ENCODE results near the gene DIDO1.

Gene DIDO1

DNA sequence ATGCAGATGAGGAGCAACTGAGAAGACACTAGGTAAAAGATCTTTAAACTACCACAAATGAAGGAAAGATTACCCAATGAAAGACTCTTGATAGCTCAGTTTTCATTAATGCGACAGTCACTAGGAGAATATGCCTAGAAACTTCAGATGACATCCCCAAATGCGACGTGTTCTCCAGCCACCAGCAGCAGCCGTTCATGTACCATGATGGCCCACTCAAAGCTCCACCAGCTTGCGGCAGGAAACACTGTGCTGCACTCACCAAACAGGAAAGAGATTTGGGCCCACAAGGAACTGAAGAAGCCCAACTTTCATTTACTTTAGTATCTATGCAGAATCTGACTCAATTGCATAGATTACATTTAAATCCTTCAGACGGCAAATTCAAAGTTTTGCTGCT lies 7.5 kb downstream of the DIDO1 start:
- H3K4me1 Mint-ChIP-seq (ENCODE audit: low read depth): peaks cover 90% of the 10 kb centered on the region
- DNase-seq: peak; percentile 52
- peak overlapping the region; percentile 71 for H3K4me3 Mint-ChIP-seq

DNA sequence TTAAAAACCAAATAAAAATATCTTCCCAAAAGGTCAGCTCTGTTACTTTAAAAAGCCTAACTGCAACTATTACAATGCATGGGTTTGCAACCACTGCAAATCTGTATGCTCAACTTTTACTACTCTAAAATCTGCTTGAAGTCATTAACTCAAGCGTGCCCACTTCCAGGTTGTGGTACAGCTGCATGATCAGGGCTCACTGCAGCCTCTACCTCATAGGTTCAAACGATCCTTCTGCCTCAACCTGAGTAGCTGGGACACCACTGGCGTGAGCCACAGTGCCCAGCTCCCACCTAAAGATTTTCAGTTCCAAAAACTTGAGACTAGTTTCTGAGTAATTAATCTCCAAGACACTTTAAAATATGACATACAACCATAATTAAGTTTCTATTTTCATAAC lies 8.2 kb downstream of the DIDO1 start:
- Mint-ChIP-seq H3K4me3 (peak overlapping the region; percentile 71), H3K36me3 (ENCODE audit: low read depth) (peaks cover 52% of the 10 kb centered on the region), H3K4me1 (ENCODE audit: low read depth) (peaks cover 89% of the 10 kb centered on the region), H3K9me3 (no peaks in the 10 kb centered on the region), H3K27ac (peak overlapping the region; percentile 91), H3K27me3 (no peaks in the 10 kb centered on the region)
- no peak for DNase-seq

More for the DNA sequence above, 7.5 kb downstream of the DIDO1 start:
- peaks cover 46% of the 10 kb centered on the region for H3K36me3 Mint-ChIP-seq (ENCODE audit: low read depth)
- no peaks in the 10 kb centered on the region for H3K27me3 Mint-ChIP-seq
- no peaks in the 10 kb centered on the region for H3K9me3 Mint-ChIP-seq
- peak overlapping the region; percentile 91 for H3K27ac Mint-ChIP-seq

DNA sequence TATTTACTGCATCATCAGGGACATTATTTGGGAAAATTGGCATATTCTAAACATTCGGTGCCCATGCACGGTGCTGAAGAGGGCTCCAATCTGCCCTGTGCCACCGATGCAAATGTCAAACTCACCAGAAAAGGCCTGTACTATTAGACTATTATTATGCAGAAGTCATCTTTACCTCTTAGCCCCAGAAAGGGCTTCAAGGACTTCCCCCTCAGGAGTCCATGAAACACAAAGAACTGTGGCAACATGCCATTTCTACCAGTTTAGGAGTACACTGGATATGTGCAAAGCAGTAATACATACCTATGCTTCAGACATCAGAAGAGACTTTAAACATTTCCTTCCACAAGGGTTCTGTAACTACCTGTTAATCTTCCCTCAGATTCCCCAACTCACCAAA lies 8.6 kb downstream of the DIDO1 start:
- Mint-ChIP-seq H3K27me3 (no peaks in the 10 kb centered on the region), H3K27ac (peak overlapping the region; percentile 91), H3K9me3 (no peaks in the 10 kb centered on the region)

DNA sequence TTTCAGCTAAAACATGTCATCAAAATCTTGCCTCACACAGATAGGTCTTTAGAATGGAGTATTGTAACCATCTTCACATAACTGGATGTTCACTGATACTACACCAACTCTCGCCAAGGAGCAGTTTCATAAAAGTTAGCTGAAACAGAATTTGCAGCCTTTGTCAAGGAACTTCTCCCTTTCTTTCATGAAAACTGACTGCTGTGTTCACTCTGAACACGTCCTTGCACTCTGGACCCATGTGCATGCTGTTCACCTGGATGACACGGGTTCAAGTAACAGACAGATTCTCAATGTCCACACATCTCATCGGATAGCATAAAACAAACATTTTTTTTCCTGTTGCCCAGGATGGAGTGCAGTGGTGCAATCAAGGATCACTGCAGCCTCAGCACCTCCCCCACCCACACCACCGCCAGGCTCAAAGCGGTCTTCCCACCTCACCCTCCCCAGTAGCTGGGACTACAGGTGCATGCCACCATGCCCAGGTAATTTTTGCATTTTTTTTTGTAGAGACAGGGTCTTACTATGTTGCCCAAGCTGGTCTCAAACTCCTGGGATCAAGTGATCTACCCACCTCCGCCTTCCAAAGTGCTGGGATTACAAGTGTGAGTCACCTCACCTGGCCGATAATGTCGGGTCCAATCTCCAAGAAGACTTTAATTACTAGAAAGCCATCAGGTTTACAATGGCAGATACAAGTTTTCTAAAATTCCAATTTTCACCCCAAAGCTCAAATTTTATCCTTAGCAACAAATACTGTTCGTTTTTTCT lies 9.4 kb downstream of the DIDO1 start:
- Mint-ChIP-seq H3K36me3 (ENCODE audit: low read depth) (peaks cover 61% of the 10 kb centered on the region), H3K4me1 (ENCODE audit: low read depth) (peaks cover 82% of the 10 kb centered on the region), H3K27ac (peak overlapping the region; percentile 91), H3K4me3 (peak overlapping the region; percentile 18), H3K9me3 (no peaks in the 10 kb centered on the region), H3K27me3 (no peaks in the 10 kb centered on the region)
- DNase-seq: no peak

More for the DNA sequence above, 8.6 kb downstream of the DIDO1 start:
- DNase-seq: no peak
- Mint-ChIP-seq H3K4me1 (ENCODE audit: low read depth) (peaks cover 87% of the 10 kb centered on the region), H3K4me3 (peak overlapping the region; percentile 71), H3K36me3 (ENCODE audit: low read depth) (peaks cover 55% of the 10 kb centered on the region)

DNA sequence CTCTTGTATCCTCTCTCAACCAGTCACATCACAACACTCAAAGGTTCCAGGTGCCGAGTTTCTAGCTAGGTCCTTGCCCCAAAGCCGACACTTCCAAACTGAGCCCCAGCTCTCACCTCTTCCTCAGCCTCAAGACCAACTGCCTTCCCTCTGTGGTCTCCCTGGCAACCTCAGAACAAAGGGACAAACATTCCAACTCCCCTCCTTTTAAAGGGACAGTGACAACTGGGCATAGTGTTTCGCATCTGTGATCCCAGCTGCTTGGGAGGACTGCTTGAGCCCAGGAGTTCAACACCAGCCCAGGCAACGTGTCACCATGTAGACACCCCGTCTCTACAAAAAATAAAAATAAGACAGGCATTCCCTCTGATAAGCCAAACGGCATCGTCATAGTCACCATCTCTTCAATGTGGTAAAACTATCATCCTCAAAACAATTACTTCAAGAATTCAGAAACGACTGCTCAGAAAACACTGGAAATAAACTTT lies 11.3 kb downstream of the DIDO1 start:
- peak overlapping the region; percentile 87 for H3K27ac Mint-ChIP-seq
- H3K36me3 Mint-ChIP-seq (ENCODE audit: low read depth): peaks cover 71% of the 10 kb centered on the region
- no peak for DNase-seq
- H3K27me3 Mint-ChIP-seq: no peaks in the 10 kb centered on the region
- peak overlapping the region; percentile 6 for H3K4me3 Mint-ChIP-seq
- H3K9me3 Mint-ChIP-seq: no peaks in the 10 kb centered on the region
- peaks cover 74% of the 10 kb centered on the region for H3K4me1 Mint-ChIP-seq (ENCODE audit: low read depth)

DNA sequence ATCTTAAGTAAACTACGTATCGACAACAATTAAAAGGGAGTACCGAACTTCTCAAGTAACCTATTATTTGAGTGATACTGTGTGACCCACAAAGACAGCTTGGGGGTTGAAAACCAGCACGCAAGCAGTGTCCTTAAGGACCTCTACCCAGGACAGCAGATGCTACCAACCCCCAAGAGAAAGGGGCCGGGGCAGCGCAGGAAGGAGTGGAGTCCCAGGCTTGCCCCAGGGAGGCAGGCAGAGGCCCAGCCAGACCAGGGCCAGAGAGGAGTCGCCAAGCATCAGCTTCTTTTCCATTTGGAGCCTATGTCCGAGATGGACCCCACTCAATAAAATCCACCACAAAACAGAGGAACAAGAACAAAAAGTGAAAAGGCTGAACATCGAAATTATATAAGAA lies 11.9 kb downstream of the DIDO1 start:
- Mint-ChIP-seq H3K27me3 (no peaks in the 10 kb centered on the region), H3K4me3 (no peak overlapping the region), H3K27ac (no peak overlapping the region), H3K36me3 (ENCODE audit: low read depth) (peaks cover 74% of the 10 kb centered on the region), H3K9me3 (no peaks in the 10 kb centered on the region), H3K4me1 (ENCODE audit: low read depth) (peaks cover 72% of the 10 kb centered on the region)
- no peak for DNase-seq

DNA sequence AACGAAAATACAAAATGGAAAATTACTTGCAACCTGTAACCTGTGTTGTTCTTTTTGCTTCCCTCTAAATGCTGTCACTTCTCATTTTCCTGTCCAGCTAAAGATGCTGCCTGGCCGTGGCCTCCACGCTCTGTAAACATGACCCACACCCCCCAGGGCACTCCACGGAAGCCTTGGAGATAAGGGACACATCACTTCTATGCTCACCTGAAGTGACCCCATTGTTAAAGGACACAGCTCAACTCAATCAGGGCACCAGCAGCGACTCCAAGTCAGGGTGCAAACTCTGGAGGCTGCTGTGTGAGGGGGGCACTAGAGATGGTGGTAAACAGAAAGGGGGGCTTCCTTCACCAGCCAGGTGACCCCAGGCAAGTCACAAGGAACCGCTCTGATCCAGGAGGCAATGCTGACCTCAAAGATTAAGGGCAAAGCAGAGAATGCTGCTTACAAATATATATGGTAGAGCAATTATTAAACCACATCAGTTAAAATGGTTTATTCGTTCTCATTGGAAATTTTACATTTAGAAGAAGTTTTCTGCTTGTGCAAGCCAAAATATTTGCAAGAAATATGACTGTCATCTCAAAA lies 13.2 kb downstream of the DIDO1 start:
- peaks cover 62% of the 10 kb centered on the region for H3K4me1 Mint-ChIP-seq (ENCODE audit: low read depth)
- no peaks in the 10 kb centered on the region for H3K27me3 Mint-ChIP-seq
- H3K9me3 Mint-ChIP-seq: no peaks in the 10 kb centered on the region
- no peak for DNase-seq
- no peak overlapping the region for H3K4me3 Mint-ChIP-seq
- H3K36me3 Mint-ChIP-seq (ENCODE audit: low read depth): peaks cover 79% of the 10 kb centered on the region
- H3K27ac Mint-ChIP-seq: peak overlapping the region; percentile 84

DNA sequence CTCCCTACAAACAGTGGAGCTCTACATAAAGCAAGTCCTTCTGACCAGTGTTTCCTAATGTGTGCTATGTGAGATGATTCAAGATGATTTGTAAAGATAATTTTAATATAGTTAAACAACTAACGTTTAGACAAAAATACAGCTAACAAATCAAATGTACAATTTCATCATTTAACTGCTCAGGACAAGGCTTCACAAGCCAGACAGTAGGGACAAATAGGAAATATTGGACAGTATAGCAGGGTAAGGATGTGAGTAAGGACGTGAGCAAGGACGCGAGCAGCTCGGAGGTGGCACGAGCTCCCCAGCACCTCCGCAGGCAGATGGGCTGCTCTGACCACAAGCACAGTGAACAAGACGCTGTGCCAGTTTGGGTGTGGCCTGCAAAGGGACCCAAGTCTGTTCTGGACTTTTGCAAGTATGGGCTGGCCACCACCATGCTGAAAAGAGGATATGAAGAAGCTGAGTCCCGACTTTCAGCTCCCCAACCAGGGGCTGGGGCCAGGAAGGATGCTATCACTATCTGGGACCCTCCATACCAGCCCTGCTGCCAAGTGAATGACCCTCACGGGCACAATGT lies 14.5 kb downstream of the DIDO1 start:
- no peak for DNase-seq
- Mint-ChIP-seq H3K9me3 (no peaks in the 10 kb centered on the region), H3K36me3 (ENCODE audit: low read depth) (peaks cover 80% of the 10 kb centered on the region), H3K27ac (peak overlapping the region; percentile 75), H3K4me3 (no peak overlapping the region), H3K27me3 (no peaks in the 10 kb centered on the region), H3K4me1 (ENCODE audit: low read depth) (peaks cover 56% of the 10 kb centered on the region)

DNA sequence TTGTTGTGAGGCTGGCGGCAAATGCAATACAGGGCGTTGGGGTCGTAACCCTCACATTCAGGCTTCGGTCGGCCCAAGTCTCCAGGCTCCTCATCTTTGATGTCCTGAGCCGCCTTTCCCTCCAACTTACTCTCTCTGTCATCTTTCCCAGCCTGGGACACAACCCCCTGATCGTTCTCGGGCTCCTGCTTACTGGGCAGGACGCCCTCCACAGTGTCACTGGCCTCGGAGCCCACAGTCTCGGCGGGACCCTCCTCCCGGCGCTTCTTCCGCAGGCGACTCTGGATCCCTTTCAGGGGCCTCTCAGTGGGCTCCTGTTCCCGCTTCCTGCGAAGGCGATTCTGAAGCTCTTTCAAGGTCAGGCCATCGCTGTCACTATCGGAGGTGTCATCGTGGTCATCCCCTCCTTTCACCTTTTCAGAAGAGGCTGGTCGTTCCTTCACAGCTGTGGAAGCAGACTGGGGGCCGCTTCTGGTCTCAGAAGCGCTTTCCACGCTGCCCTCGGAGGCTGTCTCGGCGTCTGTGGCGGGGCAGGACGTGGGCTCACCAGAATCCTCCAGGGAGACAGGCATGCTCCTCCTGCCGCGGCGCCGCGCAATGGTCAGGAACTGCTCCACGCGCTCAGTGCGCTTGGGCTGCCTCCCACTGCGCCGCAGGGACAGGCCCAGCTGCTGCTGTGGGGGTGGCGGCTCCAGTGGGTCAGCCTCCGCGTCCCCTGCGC lies 15.4 kb downstream of the DIDO1 start:
- Mint-ChIP-seq H3K4me3 (no peak overlapping the region), H3K4me1 (ENCODE audit: low read depth) (peaks cover 49% of the 10 kb centered on the region), H3K9me3 (no peaks in the 10 kb centered on the region), H3K36me3 (ENCODE audit: low read depth) (peaks cover 85% of the 10 kb centered on the region), H3K27me3 (no peaks in the 10 kb centered on the region), H3K27ac (peak overlapping the region; percentile 22)
- DNase-seq: no peak

DNA sequence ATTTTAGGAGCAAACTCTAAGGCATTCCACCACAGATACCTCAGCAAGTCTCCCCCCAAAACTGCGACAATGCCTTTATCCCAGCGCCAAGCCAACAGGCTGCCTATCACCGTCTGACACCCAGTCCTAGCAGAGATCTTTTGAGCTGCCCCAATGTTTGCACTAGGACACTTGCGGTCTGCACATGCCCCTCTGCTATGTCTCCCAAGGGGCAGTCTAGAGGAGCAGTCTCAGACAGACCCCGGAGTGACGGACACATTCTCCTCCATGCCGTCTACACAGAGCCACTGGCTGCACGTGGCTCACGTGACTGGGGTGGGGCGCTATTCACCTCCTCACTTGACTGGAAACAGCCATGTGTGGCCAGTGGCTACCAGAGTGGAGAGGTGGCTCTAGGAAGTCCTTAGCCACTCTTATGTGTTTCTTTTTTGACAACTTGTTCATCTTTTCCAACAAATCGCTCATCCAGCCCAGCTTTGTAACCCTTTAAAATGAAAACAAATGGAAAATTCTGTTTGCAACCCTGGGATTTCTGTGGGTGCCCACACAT lies 16.0 kb downstream of the DIDO1 start:
- peaks cover 88% of the 10 kb centered on the region for H3K36me3 Mint-ChIP-seq (ENCODE audit: low read depth)
- H3K27me3 Mint-ChIP-seq: no peaks in the 10 kb centered on the region
- no peaks in the 10 kb centered on the region for H3K9me3 Mint-ChIP-seq
- H3K27ac Mint-ChIP-seq: peak overlapping the region; percentile 22
- H3K4me1 Mint-ChIP-seq (ENCODE audit: low read depth): peaks cover 43% of the 10 kb centered on the region
- no peak overlapping the region for H3K4me3 Mint-ChIP-seq
- DNase-seq: no peak

DNA sequence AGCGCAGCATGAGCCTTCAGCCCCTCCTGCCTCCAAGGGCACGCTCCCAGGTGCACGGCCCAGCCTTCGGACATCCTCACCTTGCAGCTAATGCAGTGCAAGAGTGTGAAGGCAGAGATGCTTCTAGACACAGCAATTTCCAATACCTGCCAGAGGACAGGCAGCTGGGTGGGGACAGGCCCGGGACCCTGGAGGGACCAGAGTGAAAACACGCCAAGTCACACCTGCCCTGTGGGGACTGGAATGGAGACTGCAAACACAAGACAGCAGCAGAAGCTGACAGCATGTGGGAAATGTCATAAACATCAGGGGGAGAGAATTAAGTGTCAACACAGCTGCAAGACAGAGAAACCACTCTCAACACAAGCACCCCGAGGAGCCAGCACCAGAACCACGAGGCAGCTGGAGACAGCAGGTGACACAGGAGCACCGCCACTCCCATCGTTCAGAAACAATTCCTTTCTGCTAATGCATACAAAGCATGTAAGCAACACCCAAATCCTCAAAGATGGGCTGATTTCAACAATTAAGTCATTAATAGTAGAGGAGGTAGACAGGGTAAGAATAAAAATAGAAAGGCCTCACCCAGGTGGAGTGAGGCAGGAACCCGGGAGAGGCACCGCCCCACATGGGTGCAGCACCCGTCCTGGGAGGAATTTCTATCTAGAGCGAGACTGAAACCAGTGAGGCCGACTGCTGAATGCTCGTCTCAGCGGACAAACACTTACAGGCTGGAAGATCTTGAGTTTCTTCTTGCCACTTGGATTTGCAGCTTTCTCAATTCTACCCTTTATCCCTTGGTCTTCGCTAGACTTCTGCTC lies 17.1 kb downstream of the DIDO1 start:
- H3K4me3 Mint-ChIP-seq: no peak overlapping the region
- H3K27ac Mint-ChIP-seq: peak overlapping the region; percentile 44
- DNase-seq: no peak
- H3K4me1 Mint-ChIP-seq (ENCODE audit: low read depth): peaks cover 37% of the 10 kb centered on the region
- no peaks in the 10 kb centered on the region for H3K9me3 Mint-ChIP-seq
- peaks cover 95% of the 10 kb centered on the region for H3K36me3 Mint-ChIP-seq (ENCODE audit: low read depth)
- no peaks in the 10 kb centered on the region for H3K27me3 Mint-ChIP-seq

DNA sequence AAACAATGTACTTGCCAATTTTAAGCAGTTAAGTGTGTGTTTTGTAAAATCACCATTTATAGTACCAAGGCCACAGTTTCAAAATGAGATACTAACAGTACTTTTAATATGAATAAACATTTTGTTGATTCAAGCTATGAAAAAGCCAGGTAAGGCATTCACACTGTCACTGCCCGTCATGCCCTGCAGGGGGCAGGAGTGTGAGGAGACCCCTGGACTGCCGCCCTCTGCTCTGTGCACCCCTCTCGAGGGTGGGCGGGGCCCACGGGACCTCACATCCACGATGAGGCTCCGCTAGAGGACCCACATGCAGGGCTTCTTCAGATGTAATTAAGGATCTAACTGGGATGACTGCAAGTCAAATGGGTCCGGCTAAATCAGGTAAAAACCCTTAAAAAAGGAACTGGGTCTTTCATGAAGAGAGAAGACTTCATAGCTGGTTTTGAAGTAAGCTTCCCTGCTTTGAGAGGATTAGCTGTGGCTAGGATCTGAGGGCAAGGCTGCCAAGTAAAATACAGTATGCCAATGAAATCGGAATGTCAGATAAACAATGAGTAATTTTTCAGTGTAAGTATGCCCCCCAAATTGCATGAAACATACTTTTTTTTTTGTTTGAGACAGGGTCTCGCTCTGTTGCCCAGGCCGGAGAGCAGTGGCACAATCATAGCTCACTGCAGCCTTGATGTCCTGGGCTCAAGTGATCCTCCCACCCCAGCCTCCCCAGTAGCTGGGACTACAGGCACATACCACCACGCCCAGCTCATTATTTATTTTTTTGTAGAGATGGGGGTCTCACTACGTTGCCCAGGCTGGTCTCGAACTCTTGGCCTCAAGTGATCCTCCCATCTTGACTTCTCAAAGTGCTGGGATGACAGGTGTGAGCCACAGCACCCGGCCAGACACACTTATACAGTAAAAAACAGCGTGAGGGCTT lies 18.7 kb downstream of the DIDO1 start:
- Mint-ChIP-seq H3K4me1 (ENCODE audit: low read depth) (peaks cover 38% of the 10 kb centered on the region), H3K27ac (peak overlapping the region; percentile 57), H3K4me3 (no peak overlapping the region), H3K36me3 (ENCODE audit: low read depth) (peaks cover 98% of the 10 kb centered on the region), H3K27me3 (no peaks in the 10 kb centered on the region), H3K9me3 (no peaks in the 10 kb centered on the region)
- DNase-seq: peak; percentile 52
